AG04450 (cell line): Measurements from ENCODE around the gene RSU1. TPM values are rescaled to one million over a fixed set of nuclear protein-coding genes. Genes with fewer than 3 reads are reported as not detected.

ENCODE experiments used
- CTCF ChIA-PET: fragments of 300-600, 350-600 bp; formaldehyde crosslinking; extraction: SDS; loops from one replicate; lab custom pipeline; 2022; ENCODE audit warnings: antibody characterized with exemption, inconsistent platforms; lab: Charles Lee
- POLR2A ChIA-PET: fragments of 350-600 bp; formaldehyde crosslinking; extraction: SDS; loops from one replicate; lab custom pipeline; 2021; ENCODE audit warnings: antibody characterized with exemption, inconsistent platforms; lab: Yijun Ruan, JAX
- DNase-seq: peaks from one replicate; pipeline ENCODE4 v3.0.0-alpha.2; 2011; ENCODE audit warnings: low read depth, low spot score
- H3K27ac ChIP-seq: one replicate; pipeline ENCODE4 v1.5.1; 2012; ENCODE audit warnings: low read depth, low read length, control low read depth
- H3K27me3 ChIP-seq: one replicate; pipeline ENCODE4 v1.6.0; 2012; ENCODE audit warnings: low read length; ENCODE audit not compliant: control insufficient read depth, insufficient read depth
- H3K4me3 ChIP-seq: 2 replicates; pipeline ENCODE4 v1.5.1; 2011; ENCODE audit warnings: mild to moderate bottlenecking, low read depth, low read length, control low read depth
- H3K9me3 ChIP-seq: 2 replicates; pipeline ENCODE4 v1.5.1; 2012; ENCODE audit warnings: low read length; ENCODE audit not compliant: control insufficient read depth, insufficient read depth
- polyA plus RNA-seq: library from polyadenylated mRNA; depleted of rRNA; stranded (reverse); fragments of >200 nt; gene quantifications from 2 replicates; pipeline ENCODE4 v1.2.3, GENCODE V29; 2011
- TF ChIP-seq, protein P1 (sequence below): IDR thresholded peaks from 2 replicates; pipeline ENCODE4 v1.5.1; 2011; ENCODE audit warnings: low read depth, low read length, control low read depth, inconsistent platforms

Gene RSU1
- polyA plus RNA-seq, 1 experiment = 229 TPM

DNA sequence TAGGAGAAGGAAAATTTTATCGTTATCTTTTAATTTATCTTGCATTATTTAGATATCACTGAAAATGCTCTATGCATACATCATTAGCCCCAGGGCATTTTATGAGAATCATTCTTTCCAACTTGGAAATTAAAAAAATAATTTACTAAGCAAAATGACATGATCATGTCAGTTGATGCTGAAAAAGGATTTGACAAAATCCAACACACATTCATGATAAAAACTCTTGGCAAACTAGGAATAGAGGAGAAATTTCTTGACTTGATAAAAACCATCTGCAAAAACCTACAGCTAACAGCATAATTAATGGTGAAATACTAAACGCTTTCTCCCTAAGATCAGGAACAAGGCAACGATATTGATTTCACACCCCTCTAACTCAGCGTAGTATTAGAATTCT lies 40.2 kb upstream of the RSU1 start:
- no peak for DNase-seq
- Histone ChIP-seq H3K27me3 (no peaks in the 10 kb centered on the region), H3K27ac (no peak overlapping the region), H3K9me3 (no peaks in the 10 kb centered on the region), H3K4me3 (no peak overlapping the region)
- POLR2A ChIA-PET = interaction anchor here (1.1 kb wide), 1 partner anchor 13 kb away, joined by 3 read pairs; no protein-coding TSS in a partner anchor
- CTCF ChIA-PET = interaction anchor here (2.5 kb wide), 1 partner anchor 14 kb away, joined by 9 read pairs; no protein-coding TSS in a partner anchor
- TF ChIP-seq, protein P1, sequence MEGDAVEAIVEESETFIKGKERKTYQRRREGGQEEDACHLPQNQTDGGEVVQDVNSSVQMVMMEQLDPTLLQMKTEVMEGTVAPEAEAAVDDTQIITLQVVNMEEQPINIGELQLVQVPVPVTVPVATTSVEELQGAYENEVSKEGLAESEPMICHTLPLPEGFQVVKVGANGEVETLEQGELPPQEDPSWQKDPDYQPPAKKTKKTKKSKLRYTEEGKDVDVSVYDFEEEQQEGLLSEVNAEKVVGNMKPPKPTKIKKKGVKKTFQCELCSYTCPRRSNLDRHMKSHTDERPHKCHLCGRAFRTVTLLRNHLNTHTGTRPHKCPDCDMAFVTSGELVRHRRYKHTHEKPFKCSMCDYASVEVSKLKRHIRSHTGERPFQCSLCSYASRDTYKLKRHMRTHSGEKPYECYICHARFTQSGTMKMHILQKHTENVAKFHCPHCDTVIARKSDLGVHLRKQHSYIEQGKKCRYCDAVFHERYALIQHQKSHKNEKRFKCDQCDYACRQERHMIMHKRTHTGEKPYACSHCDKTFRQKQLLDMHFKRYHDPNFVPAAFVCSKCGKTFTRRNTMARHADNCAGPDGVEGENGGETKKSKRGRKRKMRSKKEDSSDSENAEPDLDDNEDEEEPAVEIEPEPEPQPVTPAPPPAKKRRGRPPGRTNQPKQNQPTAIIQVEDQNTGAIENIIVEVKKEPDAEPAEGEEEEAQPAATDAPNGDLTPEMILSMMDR = no peak

DNA sequence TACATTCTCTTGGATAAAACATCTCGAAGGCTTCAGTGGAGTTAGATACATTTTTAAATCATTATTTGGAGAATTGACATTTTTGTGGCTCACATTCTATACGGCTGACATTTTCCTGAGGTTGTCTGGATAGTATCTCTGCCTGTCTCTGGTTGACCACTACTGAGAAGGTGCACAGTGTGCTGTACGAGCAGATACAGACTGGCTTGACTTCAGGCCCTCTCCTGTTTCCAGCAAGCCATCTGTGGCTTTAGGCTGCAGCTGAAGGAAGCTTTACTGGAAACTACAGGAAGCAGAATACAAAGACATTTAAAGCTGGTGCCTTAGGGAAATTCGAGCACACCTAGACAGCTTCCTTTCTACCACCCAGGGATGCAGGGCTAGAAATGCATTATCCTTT lies 39.3 kb upstream of the RSU1 start:
- ChIA-PET POLR2A (interaction anchor here (1.1 kb wide), 1 partner anchor 14 kb away, joined by 3 read pairs; no protein-coding TSS in a partner anchor), CTCF (interaction anchor here (1.2 to 2.5 kb wide), 3 partner anchors 13 to 403 kb away, joined by 3 to 9 read pairs (median 4); no protein-coding TSS in a partner anchor)
- no peak overlapping the region for H3K4me3 ChIP-seq
- no peaks in the 10 kb centered on the region for H3K27me3 ChIP-seq
- DNase-seq = no peak
- no peak overlapping the region for H3K27ac ChIP-seq
- H3K9me3 ChIP-seq = no peaks in the 10 kb centered on the region
- TF ChIP-seq, protein P1 = no peak

DNA sequence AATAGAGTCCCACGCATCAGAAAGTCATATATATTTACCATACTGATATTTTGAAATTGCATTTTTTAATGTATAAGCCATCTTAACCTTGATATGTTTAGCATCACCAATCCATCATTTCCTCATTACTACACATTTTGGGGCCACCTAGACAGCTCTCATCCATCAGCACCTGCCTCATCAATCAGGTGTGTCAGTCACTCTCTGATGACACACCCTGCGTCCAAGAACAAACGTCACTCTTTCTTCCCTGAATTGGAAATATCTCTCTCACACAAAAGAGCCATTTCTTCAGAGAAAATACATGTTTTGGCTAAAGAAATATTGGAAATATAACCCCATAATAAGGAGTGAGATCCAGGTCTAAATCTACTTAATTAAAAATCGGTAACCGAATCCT lies 38.9 kb upstream of the RSU1 start:
- H3K9me3 ChIP-seq = no peaks in the 10 kb centered on the region
- no peak overlapping the region for H3K27ac ChIP-seq
- no peaks in the 10 kb centered on the region for H3K27me3 ChIP-seq
- no peak for DNase-seq
- no peak overlapping the region for H3K4me3 ChIP-seq
- CTCF ChIA-PET = interaction anchor here (1.2 to 2.5 kb wide), 4 partner anchors 8 to 403 kb away, joined by 3 to 9 read pairs (median 4); no protein-coding TSS in a partner anchor
- POLR2A ChIA-PET = interaction anchor here (1.1 kb wide), 1 partner anchor 14 kb away, joined by 3 read pairs; no protein-coding TSS in a partner anchor
- TF ChIP-seq, protein P1 = no peak

DNA sequence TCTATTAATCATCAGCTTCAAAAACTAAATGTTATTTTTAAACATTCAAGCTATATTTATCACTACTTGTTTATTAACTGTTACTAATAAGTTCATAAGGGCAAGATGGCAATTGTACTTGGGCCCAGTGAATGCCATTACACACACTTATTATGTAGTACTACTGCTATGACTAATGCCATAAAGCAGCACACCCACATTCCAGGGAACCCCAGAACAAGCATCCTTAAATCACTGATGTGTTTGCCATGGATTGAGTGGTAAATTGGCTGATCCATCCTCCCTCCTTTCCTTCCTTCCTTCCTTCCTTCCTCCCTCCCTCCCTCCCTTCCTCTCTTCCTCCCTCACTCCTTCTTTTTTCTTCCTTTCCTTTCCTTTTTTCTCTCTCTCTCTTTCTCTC lies 37.4 kb upstream of the RSU1 start:
- no peak for DNase-seq
- TF ChIP-seq, protein P1 = no peak

DNA sequence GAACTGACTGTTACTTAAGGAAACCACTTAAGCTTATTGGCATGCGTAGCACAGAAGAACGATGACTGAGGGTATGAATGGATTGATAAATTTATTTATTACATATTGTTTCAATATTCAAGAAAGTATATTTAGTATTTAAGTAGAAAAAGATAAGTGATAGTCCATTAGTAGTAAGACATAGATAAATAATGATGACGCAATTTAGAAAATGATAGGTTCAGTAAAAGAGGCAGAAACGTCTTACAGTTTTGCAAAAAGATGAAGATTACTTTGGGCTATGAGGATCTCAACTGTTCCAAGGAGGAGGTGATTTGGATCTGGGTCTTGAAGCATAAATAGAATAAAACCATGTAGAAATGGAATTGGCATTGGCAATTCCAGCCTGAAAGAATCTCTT lies 36.6 kb upstream of the RSU1 start:
- CTCF ChIA-PET = interaction anchor here (0.6 to 1.9 kb wide), 10 partner anchors 10 to 405 kb away, joined by 3 to 16 read pairs (median 5); no protein-coding TSS in a partner anchor
- no peak overlapping the region for H3K27ac ChIP-seq
- TF ChIP-seq, protein P1 = no peak
- DNase-seq = no peak
- H3K9me3 ChIP-seq = no peaks in the 10 kb centered on the region
- H3K27me3 ChIP-seq = no peaks in the 10 kb centered on the region
- no peak overlapping the region for H3K4me3 ChIP-seq
- POLR2A ChIA-PET = no interaction called here

More for the DNA sequence above, 37.4 kb upstream of the RSU1 start:
- Histone ChIP-seq H3K27me3 (no peaks in the 10 kb centered on the region), H3K9me3 (no peaks in the 10 kb centered on the region), H3K27ac (no peak overlapping the region), H3K4me3 (no peak overlapping the region)
- ChIA-PET CTCF (interaction anchor here (0.6 kb wide), 1 partner anchor 1347 kb away, joined by 4 read pairs; no protein-coding TSS in a partner anchor), POLR2A (no interaction called here)
